GM15510 (cell line): ENCODE data around the gene TLL2.

Experiments used
- POLR2A ChIP-seq: IDR thresholded peaks from 3 replicates; pipeline ENCODE4 v1.6.1; 2011; ENCODE audit warnings: borderline replicate concordance; ENCODE audit not compliant: insufficient read length; ENCODE audit errors: extremely low read depth

Gene TLL2

GRCh38 chr10:96422525-96422924 lies 91.2 kb downstream of the TLL2 start:
- TF ChIP-seq POLR2A = no peak

GRCh38 chr10:96421995-96422394 lies 91.7 kb downstream of the TLL2 start:
- TF ChIP-seq POLR2A = no peak

GRCh38 chr10:96420228-96421009 lies 93.3 kb downstream of the TLL2 start:
- no peak for TF ChIP-seq POLR2A

- no peak for TF ChIP-seq POLR2A
Observed at GRCh38 chr10:96419351-96419750, 94.4 kb downstream of the TLL2 start.

- TF ChIP-seq POLR2A = no peak
Observed at GRCh38 chr10:96418582-96418981, 95.1 kb downstream of the TLL2 start.

- TF ChIP-seq POLR2A = no peak
Observed at GRCh38 chr10:96417441-96417840, 96.3 kb downstream of the TLL2 start.

GRCh38 chr10:96416643-96417042 lies 97.1 kb downstream of the TLL2 start:
- TF ChIP-seq POLR2A = no peak

- no peak for TF ChIP-seq POLR2A
Observed at GRCh38 chr10:96415891-96416554, 97.7 kb downstream of the TLL2 start.

- no peak for TF ChIP-seq POLR2A
Observed at GRCh38 chr10:96415150-96415890, 98.4 kb downstream of the TLL2 start.

GRCh38 chr10:96414303-96414702 lies 99.4 kb downstream of the TLL2 start:
- TF ChIP-seq POLR2A = no peak

GRCh38 chr10:96413151-96413787 lies 100.5 kb downstream of the TLL2 start:
- TF ChIP-seq POLR2A = no peak

GRCh38 chr10:96411716-96412320 lies 101.9 kb downstream of the TLL2 start:
- TF ChIP-seq POLR2A = no peak

- no peak for TF ChIP-seq POLR2A
Observed at GRCh38 chr10:96410296-96410695, 103.4 kb downstream of the TLL2 start.

- no peak for TF ChIP-seq POLR2A
Observed at GRCh38 chr10:96408201-96408600, 105.5 kb downstream of the TLL2 start.

- TF ChIP-seq POLR2A = no peak
Observed at GRCh38 chr10:96407560-96408069, 106.1 kb downstream of the TLL2 start.

- no peak for TF ChIP-seq POLR2A
Observed at GRCh38 chr10:96406091-96406490, 107.6 kb downstream of the TLL2 start.
